AG08396 (cell line): ENCODE data around the gene CD99.
"Not testable (repeated sequence)": the region's sequence is repeated elsewhere in the genome, so short reads cannot be mapped to it uniquely, and the experiment has no call there.

ENCODE experiments used
- DNase-seq: peaks from one replicate; pipeline ENCODE4 v3.0.0; 2012; ENCODE audit warnings: low spot score, mixed read lengths

CD99 gene

DNA sequence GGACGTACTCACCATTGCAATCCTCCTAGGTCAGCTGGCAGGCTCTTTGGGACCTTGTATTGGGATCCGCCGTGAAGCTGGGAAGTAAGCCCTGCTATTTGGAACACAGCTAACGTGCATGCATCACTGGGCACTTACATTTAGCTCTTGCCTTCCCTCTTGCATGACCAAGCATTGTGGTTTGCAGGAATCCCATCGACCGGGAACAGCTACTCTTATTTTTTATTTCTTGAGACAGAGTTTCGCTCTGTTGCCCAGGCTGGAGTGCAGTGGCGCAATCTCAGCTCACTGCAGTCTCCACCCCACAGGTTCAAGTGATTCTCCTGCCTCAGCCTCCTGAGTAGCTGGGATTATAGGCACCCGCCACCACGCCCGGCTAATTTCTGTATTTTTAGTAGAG is 36.2 kb downstream of the CD99 start:
- not testable (repeated sequence) for DNase-seq

DNA sequence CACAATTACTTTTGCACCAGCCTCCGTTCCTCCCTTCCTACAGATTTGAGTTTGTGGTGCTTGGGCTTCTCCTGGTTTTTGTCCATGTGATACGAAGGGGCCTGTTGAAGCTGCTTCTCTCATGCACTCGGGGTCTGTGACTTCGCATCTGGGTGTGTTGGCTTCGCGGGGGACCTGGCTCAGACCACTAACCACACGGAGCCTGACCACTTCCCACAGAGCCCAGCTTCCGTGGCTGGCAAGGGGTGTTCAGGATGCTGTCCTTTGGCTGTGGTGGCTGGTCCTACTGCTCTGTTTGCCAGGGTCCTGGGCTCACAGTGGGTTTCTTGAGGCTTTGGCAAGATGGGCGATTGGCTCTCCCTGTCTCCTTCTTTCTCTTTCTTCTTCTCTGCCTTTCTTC is 41.0 kb downstream of the CD99 start:
- no peak for DNase-seq

DNA sequence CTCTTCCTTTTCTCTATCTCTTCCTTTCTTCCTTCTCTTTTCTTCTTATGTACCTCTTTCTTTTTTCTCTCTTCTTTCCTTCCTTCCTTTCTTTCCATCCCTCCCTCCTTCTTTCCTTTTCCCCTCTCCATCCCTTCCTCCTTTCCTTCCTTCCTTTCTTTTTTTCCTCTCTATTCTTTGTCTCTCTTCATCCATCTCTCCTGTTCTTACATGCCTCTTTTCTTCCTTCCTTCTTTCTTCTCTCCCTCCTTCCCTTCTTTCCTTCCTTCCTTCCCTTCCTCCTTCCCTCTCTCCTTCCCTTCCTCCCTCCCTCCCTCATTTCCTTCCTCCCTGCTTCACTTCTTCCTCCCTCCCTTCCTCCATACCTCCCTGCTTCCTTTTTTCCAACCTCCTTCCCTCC is 41.6 kb downstream of the CD99 start:
- no peak for DNase-seq

DNA sequence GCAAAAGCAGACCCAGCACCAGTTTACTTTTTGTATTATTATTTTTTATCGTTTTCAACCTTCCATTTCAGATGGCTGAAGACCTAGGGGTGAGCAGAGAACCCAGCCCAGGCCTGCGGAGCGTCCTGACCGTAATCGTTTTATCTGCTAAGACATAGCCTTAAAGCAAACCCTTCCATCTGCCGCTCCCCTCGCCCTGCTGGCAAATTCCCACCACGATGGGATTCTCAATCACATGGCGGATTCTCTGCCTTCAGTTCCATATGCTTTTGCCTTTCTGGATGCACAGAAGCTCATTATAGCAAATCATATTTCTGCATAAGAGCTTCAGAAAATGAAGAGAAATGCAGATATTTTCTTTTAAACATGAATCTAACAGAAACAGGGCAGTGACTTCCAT is 42.2 kb downstream of the CD99 start:
- DNase-seq: no peak

DNA sequence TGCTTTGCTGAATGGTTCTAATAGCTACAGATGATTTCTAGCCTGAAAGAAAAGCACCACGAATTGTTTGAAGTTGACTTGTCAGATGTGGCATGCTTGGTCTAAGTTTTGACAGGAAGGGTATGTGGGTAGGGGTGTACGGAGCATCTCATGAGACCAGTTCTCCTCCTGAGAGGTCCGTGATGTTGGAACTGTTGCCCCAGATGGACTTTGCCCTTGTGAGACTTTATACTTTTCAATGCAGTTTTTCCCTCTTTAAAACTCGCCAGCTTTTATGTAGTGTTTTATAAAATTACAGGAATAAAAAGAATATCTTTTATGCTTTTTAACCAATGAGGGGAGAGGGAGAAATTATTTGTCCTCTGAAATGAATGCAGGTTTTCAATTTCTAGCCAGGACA is 44.2 kb downstream of the CD99 start:
- no peak for DNase-seq

DNA sequence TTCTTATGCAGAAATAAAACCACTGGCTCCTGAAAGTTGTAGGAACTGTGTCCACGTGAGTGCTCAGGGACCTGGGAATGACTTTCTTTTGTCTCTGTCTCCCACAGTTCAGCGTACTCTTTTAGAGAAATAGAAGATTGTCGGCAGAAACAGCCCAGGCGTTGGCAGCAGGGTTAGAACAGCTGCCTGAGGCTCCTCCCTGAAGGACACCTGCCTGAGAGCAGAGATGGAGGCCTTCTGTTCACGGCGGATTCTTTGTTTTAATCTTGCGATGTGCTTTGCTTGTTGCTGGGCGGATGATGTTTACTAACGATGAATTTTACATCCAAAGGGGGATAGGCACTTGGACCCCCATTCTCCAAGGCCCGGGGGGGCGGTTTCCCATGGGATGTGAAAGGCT is 49.6 kb downstream of the CD99 start:
- DNase-seq: no peak

DNA sequence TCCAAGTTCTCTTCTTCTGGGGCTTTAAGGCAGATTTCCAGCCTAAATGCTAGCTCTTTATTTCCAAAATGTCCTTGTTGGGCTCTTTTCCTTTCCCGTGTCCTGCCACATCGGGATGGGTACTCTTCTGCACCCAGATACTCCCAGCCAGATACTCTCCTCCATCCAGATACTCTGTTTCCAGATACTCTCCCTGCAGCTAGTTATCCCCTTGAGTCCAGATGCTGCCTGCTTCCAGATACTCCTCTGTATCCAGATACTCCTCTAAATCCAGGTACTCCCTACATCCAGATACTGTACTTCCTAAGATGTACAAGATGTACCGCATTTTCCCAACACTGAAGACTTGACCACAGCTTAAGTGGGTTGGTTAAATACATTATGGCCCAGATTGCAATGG is 50.3 kb downstream of the CD99 start:
- no peak for DNase-seq

DNA sequence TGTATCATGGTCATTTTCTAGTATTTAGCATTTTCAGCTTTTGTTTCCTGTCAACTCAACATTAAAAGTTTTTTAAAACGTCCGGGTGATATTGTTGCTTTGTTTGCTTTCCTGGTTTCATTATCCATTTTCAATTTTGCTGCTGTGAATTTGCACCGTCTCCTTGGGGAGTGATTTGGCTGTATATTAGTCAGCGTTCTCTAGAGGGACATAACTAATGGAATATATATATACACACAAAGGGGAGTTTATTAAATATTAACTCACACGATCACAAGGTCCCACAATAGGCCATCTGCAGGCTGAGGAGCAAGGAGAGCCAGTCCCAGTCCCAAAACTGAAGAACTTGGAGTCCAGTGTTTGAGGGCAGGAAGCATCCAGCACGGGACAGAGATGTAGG is 55.2 kb downstream of the CD99 start:
- DNase-seq: not testable (repeated sequence)

DNA sequence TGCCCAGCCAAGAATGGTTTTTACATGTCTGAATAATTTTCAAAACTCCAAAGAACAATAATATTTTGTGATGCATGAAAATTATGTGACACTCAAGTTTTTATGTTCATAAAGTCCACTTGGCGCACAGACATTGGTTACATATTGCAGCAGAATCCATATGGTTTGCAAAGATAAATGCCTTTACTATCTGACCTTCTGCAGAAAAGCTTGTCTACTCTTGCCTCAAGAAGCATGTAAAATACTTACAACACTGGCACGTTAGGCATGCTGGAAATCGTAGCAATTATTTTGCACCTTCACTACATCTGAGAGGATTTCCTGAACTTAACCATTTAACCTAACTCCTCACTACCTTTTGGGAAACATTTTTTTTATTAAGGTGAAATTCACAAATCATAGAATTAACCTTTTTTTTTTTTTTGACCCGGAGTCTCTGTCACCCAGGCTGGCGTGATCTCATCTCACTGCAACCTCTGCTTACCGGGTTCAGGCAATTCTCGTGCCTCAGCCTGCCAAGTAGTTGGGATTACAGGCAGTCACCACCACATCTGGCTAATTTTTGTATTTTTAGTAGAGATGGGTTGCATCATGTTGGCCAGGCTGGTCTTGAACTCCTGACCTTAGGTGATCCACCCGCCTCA is 57.2 kb downstream of the CD99 start:
- DNase-seq: no peak

DNA sequence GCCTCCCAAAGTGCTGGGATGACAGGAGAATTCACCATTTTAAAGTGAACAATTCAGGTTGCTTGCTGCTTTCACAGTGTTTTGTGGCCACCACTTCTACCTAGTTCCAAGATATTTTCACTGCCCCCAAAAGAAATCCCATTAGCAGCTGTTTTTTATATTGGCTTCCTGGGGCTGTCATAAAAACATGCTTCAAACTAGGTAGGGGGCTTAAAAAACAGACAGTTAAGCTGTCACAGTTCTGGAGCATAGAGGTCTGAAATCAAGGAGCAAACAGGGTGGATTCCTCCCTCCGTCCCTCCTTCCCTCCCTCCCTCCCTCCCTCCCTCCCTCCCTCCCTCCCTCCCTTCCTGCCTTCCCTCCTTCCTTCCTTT is 57.7 kb downstream of the CD99 start:
- no peak for DNase-seq

DNA sequence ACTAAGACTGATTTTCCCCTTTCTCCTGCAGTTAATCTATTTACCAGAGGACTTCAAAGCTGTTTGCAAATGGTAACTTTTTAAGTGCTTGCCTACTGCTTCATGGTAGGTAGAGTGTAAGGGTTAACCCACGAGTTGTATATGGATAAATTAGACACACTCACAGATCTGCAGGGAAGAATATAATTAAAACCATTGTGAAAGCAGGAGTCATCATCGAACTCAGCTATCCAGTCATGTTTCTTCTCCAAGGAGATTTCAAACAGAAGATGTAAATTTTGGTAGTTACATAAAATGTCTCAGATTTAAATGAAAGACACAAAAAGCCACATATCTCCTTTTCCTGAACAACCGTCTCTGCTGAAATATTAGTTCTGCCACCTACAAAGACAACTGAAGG is 60.2 kb downstream of the CD99 start:
- DNase-seq: no peak

DNA sequence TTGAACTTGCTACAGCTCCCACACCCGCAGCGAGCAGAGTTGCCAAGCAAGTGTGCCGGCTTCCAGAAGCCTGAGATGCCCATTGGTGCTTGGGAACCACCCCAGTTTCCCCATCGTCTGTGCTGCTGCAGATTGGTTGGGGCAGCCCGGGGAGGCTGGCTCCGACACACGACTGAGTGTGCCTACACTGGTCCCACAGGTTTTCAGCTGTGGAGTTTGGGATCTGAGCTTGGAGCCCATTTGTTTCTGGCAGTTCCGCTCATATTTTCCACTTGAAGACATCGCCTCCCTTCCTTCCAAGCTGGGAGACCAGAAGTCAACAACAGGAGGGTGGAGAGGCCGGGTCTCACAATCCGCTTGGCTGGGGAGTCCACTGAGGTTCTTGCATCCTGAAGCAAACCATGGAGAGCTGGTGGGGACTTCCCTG is 60.8 kb downstream of the CD99 start, which contains the start of gene XG:
Gene XG (plus strand): TSS at position 167 of the 427 bp plus-strand sequence. CDS start 235 bp downstream, at position 402.
- DNase-seq: not testable (repeated sequence)

DNA sequence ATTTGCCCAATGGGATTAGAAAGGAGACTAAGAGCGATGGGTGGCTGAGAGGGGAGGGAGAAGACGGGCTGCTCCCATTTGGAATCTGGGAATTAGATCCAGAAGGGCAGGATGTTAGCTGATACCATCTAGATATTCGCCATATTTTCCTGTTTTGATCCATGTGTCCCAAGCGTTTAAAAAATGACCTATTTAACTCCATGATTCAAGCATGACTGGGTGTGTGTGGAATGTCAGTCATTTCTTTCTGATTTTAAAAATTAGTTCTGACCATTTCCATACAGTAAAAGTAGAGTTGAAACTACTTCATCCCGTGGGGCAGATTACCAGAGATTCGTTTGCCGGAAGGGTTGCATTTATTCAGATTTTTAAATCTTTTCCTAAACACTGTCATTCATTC is 61.3 kb downstream of the CD99 start:
- DNase-seq: not testable (repeated sequence)

DNA sequence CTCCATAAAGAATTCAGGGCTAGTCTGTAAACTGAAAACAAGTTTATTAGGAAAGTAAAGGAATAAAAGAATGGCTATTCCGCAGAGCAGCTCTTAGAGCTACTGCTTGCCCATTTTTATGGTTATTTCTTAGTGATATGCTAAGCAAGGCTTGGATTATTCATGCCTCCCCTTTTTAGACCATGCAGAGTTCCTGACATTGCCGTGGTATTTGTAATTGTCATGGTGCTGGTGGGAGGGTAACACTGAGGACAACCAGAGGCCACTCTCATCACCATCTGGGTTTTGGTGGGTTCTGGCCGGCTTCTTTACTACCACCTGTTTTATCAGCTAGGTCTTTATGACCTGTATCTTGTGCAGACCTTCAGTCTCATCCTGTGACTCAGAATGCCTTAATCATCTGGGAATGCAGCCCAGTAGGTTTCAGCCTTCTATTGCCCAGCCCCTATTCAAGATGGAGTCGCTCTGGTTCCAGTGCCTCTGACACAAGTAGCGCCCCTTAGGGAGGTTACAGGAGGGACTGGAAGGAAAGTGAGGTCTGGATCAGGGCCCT is 64.1 kb downstream of the CD99 start:
- DNase-seq: not testable (repeated sequence)

DNA sequence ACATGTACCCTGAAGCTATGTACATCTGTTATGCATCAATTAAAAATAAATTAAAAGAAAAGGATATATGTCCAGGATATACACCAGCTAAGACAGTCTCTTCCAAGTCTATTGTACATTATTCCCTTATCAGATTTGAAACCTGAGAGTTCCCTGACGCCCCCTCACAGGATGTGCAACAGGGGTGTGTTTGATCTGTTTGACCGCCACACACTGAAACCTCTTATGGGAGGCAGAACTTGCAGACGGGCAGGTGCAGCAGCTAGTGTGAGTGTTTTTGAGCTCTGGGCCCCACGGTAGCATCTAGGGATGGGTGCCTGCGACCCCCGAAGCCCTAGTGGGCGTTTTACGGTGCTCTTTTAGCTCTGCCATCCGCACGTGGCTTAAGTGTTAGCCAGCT is 65.5 kb downstream of the CD99 start:
- DNase-seq: no peak

DNA sequence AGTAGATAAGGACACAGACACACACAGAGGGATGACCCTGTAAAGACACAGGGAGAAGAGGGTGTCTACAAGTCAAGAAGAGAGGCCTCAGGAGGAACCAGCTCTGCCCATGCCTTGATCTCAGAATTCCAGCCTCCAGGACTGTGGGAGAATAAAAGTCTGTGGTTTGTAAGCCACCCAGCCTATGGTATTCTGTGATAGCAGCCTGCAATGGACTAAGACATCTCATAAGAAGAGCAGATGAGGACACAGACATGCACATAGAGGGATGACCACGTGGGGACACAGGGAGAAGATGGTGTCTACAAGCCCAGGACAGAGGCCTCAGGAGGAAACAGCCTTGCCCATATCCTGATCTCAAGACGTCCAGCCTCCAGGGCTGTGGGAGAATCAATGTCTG is 70.2 kb downstream of the CD99 start:
- DNase-seq: no peak

DNA sequence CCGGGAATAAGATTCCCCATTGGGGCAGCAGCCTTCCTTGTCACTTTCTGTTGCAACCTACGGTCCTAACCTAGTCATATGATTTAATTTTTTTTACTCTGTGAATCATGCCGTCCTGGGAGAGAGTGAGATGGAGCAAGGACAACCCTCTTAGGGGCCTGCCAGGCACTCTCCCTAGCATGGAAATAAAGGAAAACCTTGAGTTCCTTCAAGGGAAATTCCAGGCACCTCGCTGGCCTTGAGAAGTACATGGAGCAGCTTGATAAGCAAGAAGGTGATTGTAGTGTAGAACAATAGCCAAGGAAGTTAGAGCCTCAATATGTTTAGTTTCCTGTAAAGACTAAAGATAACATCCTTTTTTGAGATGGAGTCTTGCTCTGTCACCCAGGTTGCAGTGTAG is 71.6 kb downstream of the CD99 start:
- not testable (repeated sequence) for DNase-seq

DNA sequence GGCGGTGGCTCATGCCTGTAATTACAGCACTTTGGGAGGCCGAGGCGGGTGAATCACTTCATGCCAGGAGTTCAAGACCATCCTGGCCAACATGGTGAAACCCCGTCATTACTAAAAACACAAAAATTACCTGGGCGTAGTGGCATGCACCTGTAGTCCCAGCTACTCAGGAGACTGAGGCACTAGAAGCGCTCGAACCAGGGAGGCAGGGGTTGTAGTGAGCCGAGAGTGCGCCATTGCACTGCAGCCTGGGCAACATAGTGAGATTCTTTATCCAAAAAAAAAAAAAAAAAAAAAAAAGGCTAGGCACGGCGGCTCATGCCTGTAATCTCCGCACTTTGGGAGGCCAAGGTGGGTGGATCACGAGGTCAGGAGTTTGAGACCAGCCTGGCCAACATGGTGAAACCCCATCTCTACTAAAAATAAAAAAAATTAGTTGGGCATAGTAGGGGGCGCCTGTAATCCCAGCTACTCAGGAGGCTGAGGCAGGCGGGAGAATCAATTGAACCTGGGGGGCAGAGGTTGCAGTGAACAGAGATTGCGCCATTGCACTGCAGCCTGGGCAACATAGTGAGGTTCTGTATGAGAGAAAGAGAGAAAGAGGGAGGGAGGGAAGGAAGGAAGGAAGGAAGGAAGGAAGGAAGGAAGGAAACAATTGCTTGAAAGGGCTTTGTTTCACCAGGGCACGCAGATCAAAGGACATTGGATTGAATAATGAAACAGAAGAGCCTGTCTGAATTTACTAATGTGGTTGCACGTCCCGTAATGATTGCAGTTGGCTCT is 73.9 kb downstream of the CD99 start:
- DNase-seq: not testable (repeated sequence)

DNA sequence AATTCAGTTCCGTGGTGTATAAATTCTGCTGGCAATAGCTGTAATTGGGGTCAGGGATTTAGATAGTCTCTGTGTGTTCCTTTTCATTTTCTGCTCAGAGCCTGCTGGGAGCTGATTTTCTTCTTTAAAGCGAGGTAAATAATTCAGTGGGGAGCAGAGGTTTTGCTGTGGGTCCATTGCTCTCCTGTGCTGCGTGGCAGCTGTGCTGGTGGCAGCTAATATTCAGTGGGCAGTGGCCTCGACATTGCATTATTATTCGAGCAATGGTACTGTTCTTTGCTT is 74.4 kb downstream of the CD99 start:
- DNase-seq: no peak

DNA sequence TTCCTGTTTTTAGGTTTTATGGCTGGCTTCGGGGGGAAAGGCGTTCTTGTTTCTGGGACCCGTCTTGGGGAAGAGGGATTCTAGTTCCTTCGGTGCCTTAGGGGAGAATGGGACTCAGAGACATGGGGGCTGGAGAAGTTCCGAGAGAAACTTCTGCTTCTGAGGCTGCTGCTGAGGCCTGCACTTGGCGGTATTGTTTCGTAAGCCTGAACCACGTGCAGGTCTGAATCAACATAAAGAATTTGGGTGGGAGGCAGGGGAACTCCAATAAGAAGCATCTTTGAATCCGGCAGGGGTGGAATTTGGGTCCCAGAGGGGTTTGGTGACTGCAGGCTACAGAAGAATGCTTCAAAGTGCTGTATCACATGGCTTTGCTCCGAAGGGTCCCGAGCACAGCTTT is 75.8 kb downstream of the CD99 start:
- DNase-seq: no peak

DNA sequence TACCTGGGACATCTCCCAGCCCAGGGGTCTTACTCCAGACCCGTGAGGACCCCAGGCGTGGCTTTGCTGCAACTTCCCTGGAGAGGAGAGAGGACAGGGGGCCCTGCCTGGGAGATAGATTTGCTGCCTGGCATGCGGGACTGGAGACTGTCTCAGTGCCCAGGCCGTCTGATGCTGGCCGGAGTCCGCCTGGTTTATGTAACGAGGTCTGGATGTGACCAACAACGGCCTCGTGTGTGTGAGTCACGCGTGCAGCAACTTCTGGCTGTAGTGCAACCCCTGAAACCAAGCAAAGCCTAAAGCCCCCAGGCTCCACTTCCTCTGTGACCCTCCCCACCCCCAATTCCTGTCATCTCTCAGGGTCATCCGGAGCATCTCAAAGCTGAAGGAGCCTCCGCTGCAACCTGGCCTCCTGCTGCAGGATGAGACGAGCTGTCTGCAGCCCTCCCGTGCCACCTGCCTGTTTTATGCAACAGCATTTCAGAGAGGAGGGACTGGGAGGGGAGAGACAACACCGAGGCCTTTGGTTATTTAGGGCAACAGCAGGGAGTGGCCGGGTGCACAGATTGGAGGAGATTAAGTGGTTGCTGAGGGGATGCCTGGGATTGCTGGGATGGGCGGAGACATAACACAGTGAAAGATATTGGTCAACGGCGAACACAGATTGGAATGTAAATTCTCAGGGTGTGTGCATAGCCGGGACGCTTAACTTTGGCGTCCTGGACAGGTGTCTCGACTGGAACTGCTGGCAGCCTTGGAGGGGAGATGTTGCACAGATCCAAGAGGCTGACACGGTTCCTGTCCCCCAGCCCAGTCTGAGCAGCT is 76.7 kb downstream of the CD99 start:
- peak; percentile 21 for DNase-seq

DNA sequence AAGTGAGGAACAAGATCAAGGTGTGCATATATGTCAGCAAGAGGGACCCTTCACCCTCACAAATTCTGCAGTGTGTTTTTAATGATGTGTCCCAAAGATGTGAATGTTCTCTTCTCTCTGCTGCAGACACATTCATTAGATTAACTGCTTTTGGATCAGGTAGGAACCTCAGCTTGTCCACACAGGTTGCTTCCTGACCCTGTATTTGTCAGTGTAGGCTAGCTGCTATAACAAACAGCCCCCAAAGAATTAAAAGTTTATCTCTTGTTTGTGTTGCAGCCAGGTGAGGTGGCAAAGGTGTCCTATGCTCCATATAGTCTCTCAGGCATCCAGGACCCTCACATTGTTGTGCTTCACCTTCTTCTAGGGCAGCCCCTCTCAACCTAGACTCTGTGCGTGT is 78.5 kb downstream of the CD99 start:
- no peak for DNase-seq
